GM19043 (cell line): Measurements from ENCODE around the gene OR2AE1.
"Not testable (repeated sequence)": the region's sequence is repeated elsewhere in the genome, so short reads cannot be mapped to it uniquely, and the experiment has no call there.

Source experiments
- ATAC-seq: cut with Tn5 transposase; IDR thresholded peaks from one replicate; pipeline ENCODE4 v1.9.1; 2021; ENCODE audit warnings: low read depth; ENCODE audit not compliant: unreplicated experiment

The OR2AE1 gene, protein sequence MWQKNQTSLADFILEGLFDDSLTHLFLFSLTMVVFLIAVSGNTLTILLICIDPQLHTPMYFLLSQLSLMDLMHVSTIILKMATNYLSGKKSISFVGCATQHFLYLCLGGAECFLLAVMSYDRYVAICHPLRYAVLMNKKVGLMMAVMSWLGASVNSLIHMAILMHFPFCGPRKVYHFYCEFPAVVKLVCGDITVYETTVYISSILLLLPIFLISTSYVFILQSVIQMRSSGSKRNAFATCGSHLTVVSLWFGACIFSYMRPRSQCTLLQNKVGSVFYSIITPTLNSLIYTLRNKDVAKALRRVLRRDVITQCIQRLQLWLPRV

DNA sequence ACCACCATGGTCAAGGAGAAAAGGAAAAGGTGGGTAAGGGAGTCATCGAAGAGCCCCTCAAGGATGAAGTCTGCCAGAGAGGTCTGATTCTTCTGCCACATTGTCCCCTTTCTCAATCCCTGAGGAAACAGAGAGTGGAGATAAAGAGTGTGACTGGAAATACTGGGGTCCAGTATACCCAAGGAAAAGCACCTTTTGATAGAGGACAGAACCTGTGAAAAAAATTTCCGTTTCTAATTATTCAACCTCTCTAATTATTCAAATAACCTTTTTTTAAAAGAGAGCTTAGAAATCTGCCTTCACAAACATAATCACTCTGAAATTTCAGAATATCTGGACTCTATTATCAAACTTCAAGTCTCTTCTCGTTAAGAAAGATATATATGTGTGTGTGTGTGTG is at the start of gene OR2AE1:
Gene OR2AE1, minus strand, starts transcription at position 101 of the 400 bp plus-strand sequence. Its CDS starts 0 bp downstream, at position 101.
- ATAC-seq: no peak

DNA sequence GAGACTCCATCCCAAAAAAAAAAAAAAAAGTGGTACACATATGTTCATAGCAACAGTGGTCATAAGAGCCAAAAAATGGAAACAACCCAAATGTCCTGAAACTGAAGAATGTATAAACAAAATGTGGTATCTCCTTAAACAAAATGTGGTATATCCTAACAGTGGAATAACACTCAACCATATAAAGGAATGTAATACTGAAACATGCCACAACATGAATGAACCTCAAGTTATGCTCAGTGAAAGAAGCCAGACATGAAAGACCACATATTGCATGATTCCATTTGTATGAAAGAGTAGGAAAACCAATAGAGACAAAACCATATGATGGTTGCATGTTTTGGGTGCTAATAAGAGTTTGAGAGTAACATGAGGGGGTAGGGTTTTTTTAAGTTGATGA is 49.5 kb upstream of the OR2AE1 start:
- ATAC-seq: no peak

DNA sequence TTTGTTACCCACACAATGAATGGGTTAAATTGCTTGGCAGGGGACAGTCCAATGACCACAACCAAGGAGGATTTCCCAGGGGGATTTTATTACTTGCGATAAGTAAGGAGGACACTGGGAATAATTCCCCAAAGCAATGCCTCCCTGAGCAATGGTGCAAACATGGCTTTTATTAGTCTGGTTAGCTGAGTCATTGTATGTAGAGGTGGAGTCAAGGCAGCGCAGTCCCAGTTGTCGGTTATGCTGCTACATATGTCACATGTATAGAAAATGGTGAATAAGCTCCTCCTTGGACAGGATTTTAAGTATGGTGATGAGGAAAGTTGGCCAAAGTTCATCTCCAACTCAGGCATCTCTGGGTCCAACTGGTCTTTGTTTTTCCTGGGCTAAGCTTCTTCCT is 46.4 kb upstream of the OR2AE1 start:
- no peak for ATAC-seq

DNA sequence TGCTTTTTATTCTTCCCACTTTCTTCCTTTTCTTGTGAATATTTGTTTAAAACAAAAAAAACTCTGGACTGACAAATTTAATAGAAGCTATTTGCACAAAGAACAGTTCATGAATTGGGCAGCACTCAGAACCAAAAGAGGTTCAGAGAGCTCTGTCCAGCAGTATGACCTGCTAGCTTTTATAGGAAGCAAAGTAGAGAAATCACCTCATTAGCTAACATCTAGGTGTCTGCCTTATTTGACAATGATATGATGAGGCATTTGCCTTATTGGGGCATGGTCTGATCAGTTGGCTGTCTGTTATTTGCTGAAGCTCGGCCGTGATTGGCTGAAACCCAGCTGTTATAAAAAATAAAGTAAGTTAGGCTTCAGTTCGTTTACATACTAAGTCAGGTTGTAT is 43.3 kb upstream of the OR2AE1 start:
- no peak for ATAC-seq

DNA sequence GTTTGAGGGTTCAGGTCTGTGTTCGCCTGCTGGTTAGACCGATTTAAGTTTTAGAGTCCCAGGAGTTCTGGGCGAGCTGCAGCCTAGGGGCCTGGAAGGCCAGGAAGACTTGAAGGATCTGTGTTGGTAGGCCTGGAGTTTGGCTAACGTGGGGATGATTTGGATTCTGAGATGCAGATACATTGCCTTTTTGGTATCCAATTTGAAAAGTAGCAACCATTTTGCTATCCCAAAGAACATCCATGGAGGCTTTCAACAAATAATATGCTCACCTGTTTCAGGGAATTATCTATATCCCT is 42.9 kb upstream of the OR2AE1 start:
- ATAC-seq: no peak

DNA sequence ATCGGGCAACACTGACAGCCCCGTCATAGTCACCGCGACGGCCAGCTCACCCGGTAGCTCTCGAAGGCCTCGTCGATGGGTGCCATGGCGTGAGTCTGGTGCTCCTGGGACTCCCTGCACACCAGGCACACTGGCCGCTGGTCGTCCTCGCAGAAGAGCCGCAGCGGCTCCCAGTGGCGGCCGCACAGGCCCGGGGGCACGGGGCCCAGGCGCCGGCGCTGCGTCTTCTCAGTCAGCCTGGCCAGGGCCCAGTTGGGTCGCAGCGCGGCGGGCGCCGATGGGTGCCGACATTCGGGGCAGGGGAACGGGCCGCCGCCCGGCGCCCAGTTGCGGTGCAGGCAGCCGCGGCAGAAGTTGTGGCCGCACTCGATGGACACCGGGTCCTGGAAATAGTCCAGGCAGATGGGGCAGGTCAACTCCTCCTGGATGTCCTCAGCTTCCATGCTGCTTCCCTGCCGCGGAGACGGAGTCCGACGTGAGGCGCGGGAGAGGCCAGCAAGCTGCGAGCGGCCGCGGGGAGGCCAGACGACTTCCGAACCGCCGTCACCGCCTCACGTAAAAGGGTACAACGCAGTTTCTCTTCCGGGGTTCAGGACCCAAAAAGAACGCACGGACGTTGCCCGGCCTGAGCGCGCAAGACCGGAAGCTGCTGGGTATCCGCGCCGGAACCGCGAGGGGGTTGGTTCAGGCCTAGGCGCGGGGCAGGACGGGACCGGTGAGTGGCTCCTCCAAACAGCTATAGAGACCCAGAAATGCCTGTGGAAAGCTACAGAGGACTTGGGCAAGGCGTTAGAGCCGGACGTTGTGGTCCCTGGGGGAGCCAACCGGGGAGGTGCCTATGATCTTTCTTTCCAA is 42.4 kb upstream of the OR2AE1 start, which contains the start of gene TRIM4:
Gene TRIM4, minus strand, starts transcription at position 572 of the 855 bp plus-strand sequence. Its CDS starts 129 bp downstream, at position 443.
- peak; percentile 97 for ATAC-seq

DNA sequence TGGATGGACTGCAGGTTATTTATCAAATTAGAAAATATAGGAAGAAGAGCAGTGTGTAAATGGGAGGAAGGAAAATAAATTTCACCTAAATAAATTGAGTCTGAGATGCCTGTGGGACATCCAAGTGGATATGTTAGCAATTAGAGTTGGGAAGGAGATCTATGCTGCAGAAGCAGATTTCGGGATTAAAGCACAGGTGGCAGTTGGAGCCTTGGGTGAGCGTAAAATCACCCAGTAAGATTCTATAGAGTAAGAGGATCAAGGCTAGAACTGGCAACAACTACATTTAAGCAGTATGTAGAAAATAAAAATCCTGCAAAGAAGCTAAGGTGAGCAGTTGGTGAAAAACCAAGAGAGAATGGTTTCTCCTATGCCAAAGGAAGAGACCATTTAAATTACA is 34.1 kb upstream of the OR2AE1 start:
- ATAC-seq: no peak

DNA sequence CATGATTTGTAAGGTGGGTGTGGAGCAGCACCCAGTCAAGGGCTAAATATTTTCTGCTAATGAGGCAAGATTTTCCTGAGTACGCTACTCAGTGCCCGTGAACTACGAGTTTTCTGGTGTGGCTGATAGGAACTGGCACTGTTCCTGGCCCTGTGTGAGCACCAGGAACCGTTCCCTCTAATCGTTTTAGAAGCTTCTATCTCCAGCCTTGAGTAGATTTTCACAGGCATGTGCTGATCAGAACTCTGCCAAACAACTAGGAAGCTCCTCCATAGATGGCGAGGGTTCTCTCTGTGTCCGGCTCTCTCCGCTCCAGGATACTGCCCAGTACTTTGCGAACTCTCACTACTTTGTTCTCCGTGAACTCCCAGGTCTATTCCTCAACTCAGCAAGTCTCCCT is 24.7 kb upstream of the OR2AE1 start:
- ATAC-seq: no peak

DNA sequence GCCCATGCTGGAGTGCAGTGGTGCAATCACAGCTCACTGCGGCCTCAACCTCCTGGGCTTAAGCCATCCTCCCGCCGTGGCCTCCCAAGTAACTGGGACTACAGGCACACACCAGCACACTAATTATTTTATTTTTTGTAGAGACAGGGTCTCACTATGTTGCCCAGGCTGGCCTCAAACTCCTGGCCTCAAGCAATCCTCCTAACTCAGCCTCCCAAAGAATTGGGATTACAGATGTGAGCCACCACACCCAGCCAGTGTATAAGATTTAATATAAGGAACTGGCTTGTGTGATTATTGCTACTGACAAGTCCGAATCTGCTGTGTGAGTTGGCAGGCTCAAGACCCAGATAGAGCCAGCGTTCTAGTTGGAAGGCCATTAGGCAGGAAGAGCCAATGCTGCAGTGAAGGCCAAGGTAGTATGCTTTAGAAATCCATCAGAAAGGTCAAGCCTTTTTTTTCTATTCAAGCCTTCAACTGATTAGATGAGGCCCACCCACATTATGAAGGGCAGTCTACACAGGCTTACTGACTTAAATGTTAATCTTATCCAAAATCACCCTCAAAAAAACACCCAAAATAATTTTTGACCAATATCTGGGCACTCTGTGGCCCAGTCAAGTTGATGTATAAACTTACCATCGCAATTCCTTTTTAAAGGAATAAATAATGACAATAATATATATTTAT is 23.1 kb upstream of the OR2AE1 start:
- ATAC-seq: no peak

DNA sequence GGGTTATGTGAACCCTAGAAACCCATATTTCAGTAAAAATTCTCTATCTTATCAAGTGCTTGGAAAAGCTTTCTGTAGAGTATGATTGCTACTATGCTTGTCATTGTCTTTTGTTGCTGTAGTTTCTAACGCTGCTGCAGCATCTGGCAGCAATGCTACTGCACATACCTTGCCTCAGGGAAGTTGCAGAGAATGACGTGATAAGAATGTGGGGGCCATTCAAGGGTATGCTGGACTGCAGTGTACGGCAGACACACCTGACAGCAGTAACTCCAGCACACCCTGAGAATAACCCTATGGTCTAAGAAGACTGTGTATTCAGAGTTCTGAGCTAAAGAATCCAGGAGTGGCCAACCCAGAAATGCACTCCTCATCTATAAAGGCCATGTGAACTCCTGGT is 22.0 kb upstream of the OR2AE1 start:
- no peak for ATAC-seq

DNA sequence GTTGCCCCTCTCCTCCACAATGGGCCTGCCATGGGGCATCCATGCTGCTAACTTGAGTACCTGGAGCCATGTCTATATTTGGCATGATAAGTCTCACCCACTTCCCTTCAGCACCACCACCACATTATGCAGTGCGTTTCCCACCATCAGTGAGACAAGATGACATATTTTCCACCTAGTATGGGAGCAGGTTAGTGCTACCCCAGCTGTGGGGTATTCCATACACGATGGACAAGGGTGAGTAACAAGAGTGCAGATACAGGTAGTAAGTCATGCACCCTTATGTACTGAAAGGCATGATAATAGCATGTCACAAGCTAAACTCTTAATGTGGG is 21.2 kb upstream of the OR2AE1 start:
- no peak for ATAC-seq

DNA sequence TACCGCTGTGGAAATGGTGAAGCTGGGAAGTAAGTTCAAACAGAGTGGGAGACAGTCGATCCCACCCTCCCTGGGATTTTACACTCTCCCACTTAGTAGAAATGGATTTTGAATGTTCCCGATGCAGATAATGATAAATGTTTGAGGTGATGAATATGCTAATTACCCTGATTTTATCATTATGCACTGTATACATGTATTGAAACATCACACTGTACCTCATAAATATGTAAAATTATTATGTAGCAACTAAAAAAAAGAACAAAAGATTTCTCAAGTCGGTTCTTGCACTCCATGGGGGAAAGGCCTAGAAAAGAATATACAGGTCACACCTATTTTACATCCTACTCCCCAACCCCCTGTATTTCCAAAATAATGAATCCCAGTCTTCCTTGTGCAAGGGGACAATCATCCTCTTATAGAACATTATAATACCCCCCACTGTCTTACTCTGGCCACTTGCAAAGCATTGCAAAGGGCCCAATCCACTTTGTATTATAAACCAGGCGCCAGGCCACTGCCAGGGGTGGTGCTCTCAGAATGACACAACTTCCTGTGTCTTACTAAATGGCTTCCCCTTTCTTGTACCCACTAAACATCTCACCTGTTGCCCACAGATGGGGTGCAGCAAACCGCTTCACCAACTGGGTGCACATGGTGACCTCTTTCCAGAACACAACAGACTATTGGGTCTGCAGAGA is 20.6 kb upstream of the OR2AE1 start:
- ATAC-seq: no peak

DNA sequence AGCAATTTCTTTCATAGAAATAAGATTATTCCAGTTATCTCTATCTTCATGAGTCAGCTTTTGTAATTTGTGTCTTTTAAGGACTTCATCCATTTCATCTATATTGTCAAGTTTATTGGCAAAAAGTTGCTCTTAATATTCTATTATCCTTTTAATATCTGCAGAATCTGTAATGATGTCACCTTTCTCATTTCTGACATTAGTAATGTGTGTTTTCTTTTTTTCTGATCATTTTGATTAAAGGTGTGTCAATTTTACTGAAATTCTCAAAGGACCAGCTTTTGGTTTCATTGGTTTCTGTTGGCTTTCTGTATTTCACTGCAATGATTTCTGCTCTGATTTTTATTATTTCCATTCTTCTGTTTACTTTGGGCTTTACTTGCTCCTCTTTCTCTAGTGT is 17.9 kb upstream of the OR2AE1 start:
- ATAC-seq: no peak

DNA sequence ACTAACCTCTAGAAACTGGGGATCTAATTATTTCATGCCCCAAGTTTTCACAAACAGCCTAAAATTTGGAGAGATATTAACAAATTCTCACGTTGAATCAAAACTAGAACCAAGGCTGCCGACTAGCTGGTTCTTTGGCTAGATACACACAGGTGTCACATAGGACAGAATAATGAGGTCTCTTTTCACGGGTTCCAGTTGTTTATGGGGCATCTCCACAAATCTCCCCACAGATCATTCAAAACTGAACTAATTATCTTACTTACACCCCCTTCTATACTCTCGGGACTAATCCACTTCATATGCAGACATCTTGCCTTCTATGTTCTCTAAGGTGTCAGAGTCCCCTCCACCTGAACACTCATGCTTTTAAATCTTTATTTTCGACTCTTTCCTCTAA is 16.4 kb upstream of the OR2AE1 start:
- no peak for ATAC-seq

DNA sequence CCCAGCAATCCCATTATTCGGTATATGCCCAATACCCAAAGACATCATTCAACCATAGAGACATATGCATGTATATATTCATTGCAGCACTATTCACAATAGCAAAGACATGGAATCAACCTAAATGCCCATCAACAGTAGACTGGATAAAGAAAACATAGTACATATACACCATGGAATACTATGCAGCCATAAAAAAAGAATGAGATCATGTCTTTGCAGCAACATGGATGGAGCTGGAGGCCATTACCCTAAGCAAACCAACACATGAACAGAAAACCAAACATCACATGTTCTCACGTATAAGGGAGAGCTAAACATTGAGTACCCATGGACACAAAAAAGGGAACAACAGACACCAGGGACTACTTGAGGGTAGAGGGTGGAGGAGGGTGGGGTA is 13.5 kb upstream of the OR2AE1 start:
- ATAC-seq: not testable (repeated sequence)

DNA sequence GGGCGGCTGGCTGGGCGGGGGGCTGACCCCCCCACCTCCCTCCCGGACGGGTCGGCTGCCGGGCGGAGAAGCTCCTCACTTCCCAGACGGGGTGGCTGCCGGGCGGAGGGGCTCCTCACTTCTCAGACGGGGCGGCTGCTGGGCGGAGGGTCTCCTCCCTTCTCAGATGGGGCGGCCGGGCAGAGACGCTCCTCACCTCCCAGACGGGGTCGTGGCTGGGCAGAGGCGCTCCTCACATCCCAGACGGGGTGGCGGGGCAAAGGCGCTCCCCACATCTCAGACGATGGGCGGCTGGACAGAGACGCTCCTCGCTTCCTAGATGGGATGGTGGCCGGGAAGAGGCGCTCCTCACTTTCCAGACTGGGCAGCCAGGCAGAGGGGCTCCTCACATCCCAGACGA is 11.5 kb upstream of the OR2AE1 start:
- not testable (repeated sequence) for ATAC-seq

DNA sequence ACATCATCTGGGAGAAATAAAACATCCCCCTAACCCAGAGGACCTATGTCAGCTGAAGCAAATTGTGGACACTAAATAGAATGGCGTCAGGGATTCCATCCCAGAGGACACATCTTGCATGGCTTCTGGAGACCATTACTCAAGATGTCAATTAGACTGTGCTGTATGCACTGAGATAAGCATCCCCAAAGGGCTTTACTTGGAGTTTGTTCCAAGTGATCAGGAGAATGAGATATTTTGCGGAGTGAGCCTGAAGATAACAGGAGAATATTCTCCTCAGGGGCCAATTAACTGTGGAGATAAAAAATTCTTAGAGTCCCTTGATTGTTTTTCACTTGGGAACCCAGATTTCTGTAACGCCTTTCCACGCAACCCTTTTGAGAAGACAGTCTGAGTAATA is 4.5 kb upstream of the OR2AE1 start:
- ATAC-seq: no peak

DNA sequence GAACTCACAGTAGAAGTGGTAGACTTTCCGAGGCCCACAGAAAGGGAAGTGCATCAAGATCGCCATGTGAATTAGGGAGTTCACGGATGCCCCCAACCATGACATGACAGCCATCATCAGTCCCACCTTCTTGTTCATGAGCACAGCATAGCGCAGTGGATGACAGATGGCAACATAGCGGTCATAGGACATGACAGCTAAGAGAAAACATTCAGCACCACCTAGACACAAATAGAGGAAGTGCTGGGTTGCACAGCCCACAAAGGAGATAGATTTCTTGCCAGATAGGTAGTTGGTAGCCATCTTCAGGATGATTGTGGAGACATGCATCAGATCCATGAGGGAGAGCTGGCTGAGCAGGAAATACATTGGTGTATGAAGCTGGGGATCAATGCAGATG is 342 bp downstream of the OR2AE1 start:
- ATAC-seq: no peak

DNA sequence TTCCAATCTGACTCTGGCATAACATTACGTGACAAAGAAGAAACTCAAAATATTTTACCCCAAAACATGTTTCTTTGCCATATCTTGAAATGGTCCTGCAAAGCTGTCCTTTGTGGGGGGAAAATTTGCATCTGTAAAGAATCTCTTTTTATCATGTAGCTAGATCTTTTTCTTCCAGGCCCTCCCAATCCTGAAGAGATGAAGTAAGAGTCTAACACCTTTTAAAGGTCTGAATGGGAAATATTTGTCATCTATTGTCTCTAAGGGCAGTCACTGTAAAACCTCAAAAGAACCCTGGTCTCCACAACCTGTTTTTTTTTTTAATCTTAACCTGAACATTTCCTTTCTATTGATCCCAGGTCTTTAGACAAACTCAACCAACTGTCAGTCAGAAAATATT is 8.6 kb downstream of the OR2AE1 start:
- no peak for ATAC-seq

DNA sequence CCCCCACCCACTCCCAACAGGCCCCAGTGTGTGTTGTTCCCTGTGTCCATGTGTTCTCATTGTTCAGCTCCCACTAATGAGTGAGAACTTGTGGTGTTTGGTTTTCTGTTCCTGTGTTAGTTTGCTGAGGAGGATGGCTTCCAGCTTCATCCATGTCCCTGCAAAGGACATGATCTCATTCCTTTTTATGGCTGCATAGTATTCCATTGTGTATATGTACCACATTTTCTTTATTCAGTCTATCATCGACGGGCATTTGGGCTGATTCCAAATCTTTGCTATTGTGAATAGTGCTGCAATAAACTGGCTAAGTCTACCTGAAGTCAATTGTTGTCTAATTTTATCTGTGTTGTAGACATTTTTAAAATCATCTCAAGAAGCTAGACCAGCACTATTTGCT is 9.4 kb downstream of the OR2AE1 start:
- not testable (repeated sequence) for ATAC-seq

DNA sequence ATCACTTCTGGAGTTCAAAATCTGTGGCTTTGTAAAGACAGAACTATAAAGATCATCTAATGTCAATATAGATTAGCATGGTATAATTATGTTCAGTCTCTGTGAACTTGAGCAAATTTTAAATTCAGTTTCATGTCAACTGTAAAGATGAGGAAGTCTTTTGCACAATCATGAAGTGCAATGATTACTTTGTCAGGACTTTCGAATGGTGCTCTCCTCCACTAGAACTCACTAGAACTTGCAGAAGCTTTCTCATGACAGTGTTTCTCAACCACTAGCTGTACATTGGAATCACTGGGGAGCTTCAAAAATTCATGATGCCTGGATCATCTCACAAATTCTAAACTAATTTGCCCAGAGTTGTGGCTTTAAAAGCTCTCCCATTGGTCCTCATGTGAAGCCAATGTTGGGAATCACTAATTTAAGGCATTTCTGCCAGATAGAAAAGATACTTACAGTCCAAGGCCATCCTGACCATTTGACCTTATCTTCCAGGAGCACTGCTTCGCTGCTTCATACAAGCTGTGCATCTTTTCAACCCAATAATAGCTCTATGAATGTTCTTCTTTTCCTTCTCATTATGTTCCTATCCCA is 12.9 kb downstream of the OR2AE1 start:
- no peak for ATAC-seq
